ENCODE results near the gene ADCY5.
"Not testable (repeated sequence)": the region's sequence is repeated elsewhere in the genome, so short reads cannot be mapped to it uniquely, and the experiment has no call there.

Gene ADCY5

DNA sequence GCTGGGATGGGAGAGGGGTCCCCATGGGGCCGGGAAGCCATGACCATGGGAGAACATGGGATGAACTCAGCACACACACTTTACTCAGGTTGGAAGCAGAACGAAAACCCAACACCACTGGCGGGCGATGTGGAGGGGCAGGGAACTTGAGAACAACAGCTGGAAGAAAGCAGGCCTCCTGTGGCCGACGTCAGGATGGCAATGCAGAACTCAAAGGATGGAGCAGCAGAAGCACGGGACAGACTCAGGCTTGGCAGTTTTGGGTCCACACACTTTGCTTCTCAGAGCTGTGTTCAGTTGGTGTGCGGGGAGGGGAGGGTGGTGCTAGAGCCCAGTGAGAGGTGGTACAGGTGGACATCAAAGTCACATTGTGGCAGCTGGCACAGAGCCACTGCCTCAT lies 166.4 kb downstream of the ADCY5 start:
- DNase-seq = no peak

DNA sequence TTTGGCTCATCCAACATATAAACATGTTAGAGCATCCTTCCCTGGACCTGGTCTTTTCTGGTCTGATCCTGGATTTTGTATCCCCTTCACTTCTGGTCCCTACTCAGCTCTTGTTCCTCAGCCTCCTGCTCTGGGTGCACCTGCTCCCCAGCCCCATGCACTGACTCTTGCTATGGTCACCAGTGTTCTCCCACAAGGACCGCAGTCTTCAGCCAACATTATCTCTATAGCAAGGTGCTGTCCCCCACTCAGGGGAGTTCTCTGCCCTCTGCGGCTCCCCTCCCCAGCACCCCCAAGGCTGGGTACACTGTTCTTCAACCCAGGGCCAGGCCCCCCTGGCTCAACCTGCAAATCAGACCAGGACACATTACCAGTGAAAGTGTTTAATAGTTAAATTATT lies 167.0 kb downstream of the ADCY5 start:
- no peak for DNase-seq

DNA sequence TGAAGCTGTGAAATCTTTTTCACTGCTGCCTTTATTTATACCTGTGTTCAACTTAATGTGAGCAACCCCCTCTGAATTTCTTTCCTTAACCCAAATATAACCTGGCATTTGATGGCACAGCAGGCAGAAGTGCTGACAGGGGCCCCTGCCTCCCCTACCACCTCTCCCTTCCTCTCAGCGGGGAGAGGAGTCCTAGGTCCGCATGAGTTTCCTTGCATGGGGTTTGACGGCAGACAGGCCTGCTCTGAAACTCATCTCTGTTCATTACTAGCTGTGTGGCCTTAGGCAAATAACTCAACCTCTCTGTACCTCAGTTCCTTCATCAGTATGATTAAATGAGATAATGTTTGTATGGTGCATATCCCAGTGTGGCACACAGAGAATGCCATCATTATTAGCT lies 167.5 kb downstream of the ADCY5 start:
- no peak for DNase-seq

DNA sequence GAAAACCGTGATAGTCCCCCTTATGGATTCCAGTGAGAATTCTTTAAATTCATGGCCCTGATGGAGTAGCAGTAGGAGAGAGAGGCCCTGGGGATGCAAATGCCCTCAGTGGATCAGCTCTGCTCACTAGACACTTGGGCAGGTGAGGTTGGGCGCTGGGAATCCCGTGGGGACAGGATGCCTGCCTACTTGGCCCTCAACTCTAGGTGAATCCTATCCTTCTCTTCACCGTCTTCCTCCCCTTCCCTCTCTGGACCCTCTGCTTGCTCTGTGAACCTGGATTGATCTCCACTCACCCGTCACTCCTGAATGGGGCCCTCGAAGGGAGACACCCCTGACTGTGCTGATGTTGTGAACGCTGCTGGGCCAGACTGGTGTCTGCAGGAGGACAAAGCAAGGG lies 169.8 kb downstream of the ADCY5 start:
- DNase-seq = no peak

DNA sequence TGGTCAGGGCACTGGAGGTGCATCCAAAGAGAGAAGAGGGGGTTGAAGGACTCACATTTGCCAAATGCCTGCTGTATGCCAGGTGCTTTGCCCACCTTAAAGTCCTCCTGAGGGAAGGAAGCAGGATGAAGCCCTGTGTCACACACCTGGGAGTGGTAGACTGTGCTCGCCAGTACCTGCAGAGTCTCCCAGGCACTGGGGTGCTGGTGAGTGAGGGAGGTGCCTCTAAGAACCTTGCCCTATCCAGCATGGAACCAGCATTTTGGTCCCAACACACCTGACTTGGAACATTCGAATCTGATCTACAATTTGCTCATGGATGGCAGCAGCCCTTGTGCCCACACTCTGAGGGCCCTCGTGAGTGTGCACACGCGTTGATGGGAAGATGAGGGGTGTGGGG lies 170.4 kb downstream of the ADCY5 start:
- no peak for DNase-seq

GRCh38 chr3:123277106-123277505 lies 171.8 kb downstream of the ADCY5 start:
- no peak for DNase-seq

DNA sequence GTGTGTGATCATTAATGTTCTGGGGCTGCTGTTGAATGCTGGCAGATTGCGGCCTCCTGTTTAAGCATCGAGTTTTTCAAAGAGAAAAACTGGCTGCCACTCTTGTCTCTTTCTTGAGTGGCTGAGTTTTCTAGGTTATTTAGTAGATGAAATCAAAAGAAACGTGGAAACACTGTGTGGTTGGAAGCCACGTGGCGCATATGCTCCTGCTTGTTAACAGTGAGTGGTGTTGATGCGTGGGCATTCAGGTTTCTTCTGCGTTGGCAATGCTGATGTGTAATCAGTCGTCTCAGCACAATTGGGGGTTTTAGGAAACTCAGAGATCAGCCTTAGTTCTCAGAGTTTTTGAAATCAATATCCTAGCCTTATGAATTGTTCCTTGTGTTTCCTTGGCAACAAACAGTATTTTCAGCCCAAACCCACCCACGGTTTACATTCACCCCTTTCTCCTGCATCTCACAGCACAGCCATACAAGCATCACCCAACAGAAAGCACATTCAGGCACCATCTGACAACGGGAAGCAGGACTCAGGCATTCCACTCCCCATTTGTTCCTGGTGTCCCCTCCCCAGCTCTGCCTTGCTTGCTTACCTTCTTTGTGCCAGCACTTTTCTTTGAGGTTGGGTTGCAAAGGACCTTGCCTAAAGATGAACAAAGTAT lies 172.4 kb downstream of the ADCY5 start:
- DNase-seq = no peak

- DNase-seq = no peak
Measured at GRCh38 chr3:123275691-123276090, 173.2 kb downstream of the ADCY5 start.

- no peak for DNase-seq
Measured at GRCh38 chr3:123272547-123272946, 176.3 kb downstream of the ADCY5 start.

GRCh38 chr3:123271466-123272159 lies 177.3 kb downstream of the ADCY5 start:
- no peak for DNase-seq

GRCh38 chr3:123270818-123271217 lies 178.1 kb downstream of the ADCY5 start:
- no peak for DNase-seq

DNA sequence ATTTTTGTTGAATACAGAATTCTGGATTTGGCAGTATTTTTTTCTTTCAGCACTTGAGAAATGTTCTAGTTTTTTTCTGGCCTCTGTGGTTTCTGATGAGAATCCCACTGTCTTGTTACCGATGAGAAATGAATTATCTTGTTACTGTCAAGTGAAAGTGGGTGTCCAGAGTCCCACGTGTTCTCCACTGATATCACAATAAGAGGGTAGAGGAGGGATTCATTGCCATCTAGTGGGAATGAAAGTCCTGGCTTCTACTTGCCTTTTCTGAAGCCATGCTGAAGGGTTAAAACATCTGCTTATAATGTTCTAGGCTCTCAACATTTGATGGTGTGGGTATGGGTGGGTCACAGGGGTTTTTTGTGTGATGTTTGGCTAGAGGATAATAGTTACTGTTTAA lies 181.1 kb downstream of the ADCY5 start:
- DNase-seq = no peak

DNA sequence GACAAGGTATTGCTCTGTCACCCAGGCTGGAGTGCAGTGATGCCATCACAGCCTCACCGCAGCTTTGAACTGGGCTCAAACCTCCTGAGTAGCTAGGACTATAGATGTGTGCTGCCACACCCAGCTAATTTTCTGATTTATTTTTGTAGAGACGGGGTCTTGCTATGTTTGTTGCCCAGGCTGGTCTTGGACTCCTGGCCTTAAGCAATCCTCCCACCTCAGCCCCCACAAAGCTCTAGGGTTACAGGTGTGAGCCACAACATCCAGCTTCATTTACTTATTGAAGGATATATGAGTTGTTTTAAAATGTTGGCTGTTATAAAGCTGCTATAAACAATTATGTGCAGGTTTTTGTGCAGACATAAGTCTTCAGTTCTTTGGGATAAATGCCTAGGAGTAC lies 184.9 kb downstream of the ADCY5 start:
- DNase-seq = no peak

DNA sequence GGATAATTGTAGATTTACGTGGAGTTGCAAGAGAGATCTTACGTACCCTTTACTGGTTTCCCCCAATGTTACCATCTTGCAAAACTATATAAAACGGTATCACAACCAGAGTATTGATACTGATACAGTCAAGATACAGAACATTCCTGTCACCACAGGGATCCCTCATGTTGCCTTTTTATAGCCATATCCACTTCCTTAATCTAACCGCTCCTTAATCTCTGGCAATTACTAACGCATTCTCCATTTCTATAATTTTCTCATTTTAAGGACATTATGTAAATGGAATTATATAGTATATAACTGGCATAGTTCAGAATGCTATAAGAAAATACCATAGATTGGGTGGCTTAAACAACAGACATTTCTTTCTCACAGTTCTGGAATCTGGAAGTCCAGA lies 186.0 kb downstream of the ADCY5 start:
- no peak for DNase-seq

GRCh38 chr3:123262226-123262625 lies 186.7 kb downstream of the ADCY5 start:
- no peak for DNase-seq

GRCh38 chr3:123261666-123262065 lies 187.2 kb downstream of the ADCY5 start:
- no peak for DNase-seq

GRCh38 chr3:123258811-123259420 lies 190.0 kb downstream of the ADCY5 start:
- DNase-seq = no peak

DNA sequence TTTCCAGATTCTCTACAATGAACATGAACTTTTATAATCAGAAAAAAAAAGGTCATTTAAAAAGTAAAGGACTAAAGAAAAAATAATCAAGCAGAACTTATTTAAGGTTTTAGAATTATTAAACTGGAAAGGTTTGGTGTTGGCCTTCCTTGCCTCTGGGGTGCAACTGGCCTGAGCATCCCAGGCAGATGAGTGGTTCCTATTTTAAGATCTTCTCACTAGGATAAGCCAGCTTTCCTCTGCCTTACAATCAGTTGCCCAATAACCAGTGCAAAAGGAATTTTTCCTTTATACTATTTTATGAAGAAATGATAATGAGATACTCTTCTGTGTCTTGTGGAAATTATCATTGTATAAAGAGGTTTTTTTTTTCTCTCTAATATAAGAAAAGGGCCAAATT lies 190.5 kb downstream of the ADCY5 start:
- no peak for DNase-seq

- no peak for DNase-seq
Measured at GRCh38 chr3:123256256-123256655, 192.6 kb downstream of the ADCY5 start.

DNA sequence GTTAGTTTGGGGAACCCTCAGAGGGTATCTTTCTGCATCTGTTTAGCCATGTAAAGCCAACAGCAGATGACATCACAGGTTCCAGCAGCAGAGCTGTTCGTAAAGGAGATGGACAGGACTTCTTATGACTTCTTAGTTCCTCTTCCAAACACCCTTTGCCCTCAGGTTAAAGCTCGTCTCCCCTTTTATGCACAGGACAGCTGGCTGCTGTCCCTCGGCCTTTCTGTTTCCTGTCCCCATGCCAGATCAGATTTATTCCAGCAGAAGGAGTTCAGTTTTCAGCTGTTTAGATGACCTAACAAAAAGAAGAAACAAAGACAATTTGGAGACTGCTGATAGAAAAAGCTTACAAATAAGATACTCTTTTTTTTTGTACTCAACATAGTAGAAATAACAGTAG lies 202.0 kb downstream of the ADCY5 start:
- no peak for DNase-seq

- DNase-seq = no peak
Measured at GRCh38 chr3:123244128-123244527, 204.8 kb downstream of the ADCY5 start.

- no peak for DNase-seq
Measured at GRCh38 chr3:123239756-123240155, 209.1 kb downstream of the ADCY5 start.

GRCh38 chr3:123239186-123239585 lies 209.7 kb downstream of the ADCY5 start:
- DNase-seq = not testable (repeated sequence)

DNA sequence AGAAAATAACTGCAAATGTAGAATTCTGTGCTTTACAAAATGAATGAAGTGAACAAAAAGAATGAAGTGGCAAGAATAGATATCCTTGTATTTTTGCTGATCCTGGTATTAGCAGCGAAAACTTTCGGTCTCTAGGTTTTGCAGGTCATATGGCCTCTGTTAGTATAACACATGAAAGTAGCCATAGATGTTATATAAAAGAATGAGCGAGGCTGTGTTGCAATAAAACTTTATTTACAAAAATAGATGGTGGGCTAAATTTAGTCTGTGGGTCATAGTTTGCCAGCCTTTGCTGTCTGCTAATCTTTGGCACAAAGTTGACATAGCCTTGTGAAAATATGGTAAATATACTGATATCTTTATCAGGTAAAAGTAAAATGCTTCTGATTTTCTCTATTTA lies 212.0 kb downstream of the ADCY5 start:
- no peak for DNase-seq

Measured in CD4-positive, alpha-beta T cell treated with Interferon gamma for 1 hour (primary cell).